Measurements from ENCODE around the gene DIDO1. TPM values are rescaled to one million over a fixed set of nuclear protein-coding genes. Genes with fewer than 3 reads are reported as not detected.
"Not testable (repeated sequence)": the region's sequence is repeated elsewhere in the genome, so short reads cannot be mapped to it uniquely, and the experiment has no call there.

Gene DIDO1
- total RNA-seq, 2 experiments from 2014 or later: 65.1 to 70.6 TPM

GRCh38 chr20:62856931-62857619, 69.2 kb downstream of the DIDO1 start:
- ChIA-PET POLR2A (no interaction called here), CTCF (ENCODE audit: unreplicated experiment) (no interaction called here)
- Histone ChIP-seq H3K4me3 (ENCODE audit: low read depth, low read length, poor library complexity, severe bottlenecking) (no peak overlapping the region), H3K36me3 (ENCODE audit: insufficient read depth, low read length) (peaks cover 55% of the 10 kb centered on the region), H3K79me2 (ENCODE audit: insufficient read depth, low read depth, low read length) (peaks cover 7% of the 10 kb centered on the region; the same call in 1 of the 2 replicates), H3K27ac (ENCODE audit: low read depth, low read length, poor library complexity, severe bottlenecking) (no peak overlapping the region), H3K9me2 (ENCODE audit: insufficient read depth, low read length) (no peaks in the 10 kb centered on the region), H3K9me3 (ENCODE audit: low read length) (no peaks in the 10 kb centered on the region), H2AFZ (ENCODE audit: low read length) (no peak overlapping the region), H4K20me1 (ENCODE audit: insufficient read depth, low read length) (no peaks in the 10 kb centered on the region), H3K4me2 (ENCODE audit: low read length) (no peak overlapping the region), H3K4me1 (ENCODE audit: insufficient read depth, low read length, poor library complexity, severe bottlenecking) (peaks cover 27% of the 10 kb centered on the region)
- TF ChIP-seq EZH2phosphoT487 (IDR thresholded peaks at IDR 0.05; ENCODE audit: borderline replicate concordance, low read depth, low read length): no peak
- no peak for TF ChIP-seq CTCF (conservative IDR thresholded peaks at IDR 0.05; ENCODE audit: low read length)
- no TSS peak for BruUV-seq (replicated peaks)
- DNase-seq (ENCODE audit: low spot score): no peak
- intact Hi-C loops (cut with micrococcal nuclease; ENCODE audit: unreplicated experiment): no loop called here

DNA sequence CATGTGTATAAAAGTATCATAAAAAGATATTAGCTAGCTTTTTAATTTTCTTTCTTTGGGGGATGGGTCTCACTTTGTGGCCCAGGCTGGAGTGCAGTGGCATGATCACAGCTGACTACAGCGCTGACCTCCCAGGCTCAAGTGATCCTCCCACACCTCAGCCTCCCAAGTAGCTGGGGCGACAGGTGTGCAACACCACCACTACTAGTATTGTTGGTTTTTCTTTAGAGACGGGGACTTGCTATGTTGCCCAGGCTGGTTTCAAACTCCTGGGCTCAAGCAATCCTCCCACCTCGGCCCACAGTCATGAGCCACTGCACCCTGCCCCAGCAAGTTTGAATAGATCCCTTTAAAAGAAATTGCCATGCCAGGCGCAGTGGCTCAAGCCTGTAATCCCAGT, 71.2 kb downstream of the DIDO1 start:
- intact Hi-C loops (cut with micrococcal nuclease; ENCODE audit: unreplicated experiment): no loop called here
- ChIA-PET POLR2A (no interaction called here), CTCF (ENCODE audit: unreplicated experiment) (no interaction called here)
- no peak overlapping the region for H3K4me3 ChIP-seq (ENCODE audit: low read depth, low read length, poor library complexity, severe bottlenecking)
- no peaks in the 10 kb centered on the region for H3K9me2 ChIP-seq (ENCODE audit: insufficient read depth, low read length)
- TF ChIP-seq EZH2phosphoT487 (IDR thresholded peaks at IDR 0.05; ENCODE audit: borderline replicate concordance, low read depth, low read length): no peak
- TF ChIP-seq CTCF (conservative IDR thresholded peaks at IDR 0.05; ENCODE audit: low read length): no peak
- H3K79me2 ChIP-seq (ENCODE audit: insufficient read depth, low read depth, low read length): peaks cover 2% of the 10 kb centered on the region; the same call in 1 of the 2 replicates
- peaks cover 66% of the 10 kb centered on the region for H3K36me3 ChIP-seq (ENCODE audit: insufficient read depth, low read length)
- no peak for DNase-seq (ENCODE audit: low spot score)
- H3K4me2 ChIP-seq (ENCODE audit: low read length): no peak overlapping the region
- H2AFZ ChIP-seq (ENCODE audit: low read length): no peak overlapping the region
- peaks cover 19% of the 10 kb centered on the region for H3K4me1 ChIP-seq (ENCODE audit: insufficient read depth, low read length, poor library complexity, severe bottlenecking)
- H3K9me3 ChIP-seq (ENCODE audit: low read length): no peaks in the 10 kb centered on the region
- no peaks in the 10 kb centered on the region for H4K20me1 ChIP-seq (ENCODE audit: insufficient read depth, low read length)
- H3K27ac ChIP-seq (ENCODE audit: low read depth, low read length, poor library complexity, severe bottlenecking): no peak overlapping the region
- no TSS peak for BruUV-seq (replicated peaks)

DNA sequence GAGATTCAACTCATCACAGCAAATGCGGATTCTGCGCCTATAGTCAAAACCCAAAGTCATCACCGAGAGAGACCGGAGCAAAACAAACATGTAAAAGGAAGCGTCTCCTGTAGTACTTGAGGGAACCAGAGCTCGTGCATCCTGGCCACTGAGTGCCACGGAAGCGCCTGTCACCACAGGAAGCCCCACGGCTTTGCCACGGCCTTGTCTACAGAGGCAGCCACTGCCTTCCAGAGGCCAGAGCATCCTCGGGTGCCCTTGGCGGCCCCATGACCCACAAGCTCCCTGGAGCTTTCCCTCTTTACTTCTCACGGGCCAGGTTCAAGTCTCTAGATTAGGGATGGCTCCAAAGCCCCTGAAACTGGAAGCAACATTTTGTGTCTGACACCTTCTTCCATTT, 72.2 kb downstream of the DIDO1 start:
- ChIA-PET POLR2A (no interaction called here), CTCF (ENCODE audit: unreplicated experiment) (no interaction called here)
- Histone ChIP-seq H2AFZ (ENCODE audit: low read length) (no peak overlapping the region), H3K79me2 (ENCODE audit: insufficient read depth, low read depth, low read length) (no peaks in the 10 kb centered on the region; the same call in 1 of the 2 replicates), H3K9me3 (ENCODE audit: low read length) (no peaks in the 10 kb centered on the region), H3K27ac (ENCODE audit: low read depth, low read length, poor library complexity, severe bottlenecking) (no peak overlapping the region), H3K4me3 (ENCODE audit: low read depth, low read length, poor library complexity, severe bottlenecking) (no peak overlapping the region), H3K9me2 (ENCODE audit: insufficient read depth, low read length) (no peaks in the 10 kb centered on the region), H3K4me2 (ENCODE audit: low read length) (no peak overlapping the region), H4K20me1 (ENCODE audit: insufficient read depth, low read length) (no peaks in the 10 kb centered on the region), H3K36me3 (ENCODE audit: insufficient read depth, low read length) (peaks cover 62% of the 10 kb centered on the region), H3K4me1 (ENCODE audit: insufficient read depth, low read length, poor library complexity, severe bottlenecking) (peaks cover 11% of the 10 kb centered on the region)
- DNase-seq (ENCODE audit: low spot score): no peak
- no peak for TF ChIP-seq CTCF (conservative IDR thresholded peaks at IDR 0.05; ENCODE audit: low read length)
- BruUV-seq (replicated peaks): no TSS peak
- intact Hi-C loops (cut with micrococcal nuclease; ENCODE audit: unreplicated experiment): no loop called here

- intact Hi-C loops (cut with micrococcal nuclease; ENCODE audit: unreplicated experiment); POLR2A ChIA-PET; H3K27ac ChIP-seq (ENCODE audit: low read depth, low read length, poor library complexity, severe bottlenecking); H3K4me3 ChIP-seq (ENCODE audit: low read depth, low read length, poor library complexity, severe bottlenecking); H4K20me1 ChIP-seq (ENCODE audit: insufficient read depth, low read length); H3K4me2 ChIP-seq (ENCODE audit: low read length); H3K9me3 ChIP-seq (ENCODE audit: low read length); H3K9me2 ChIP-seq (ENCODE audit: insufficient read depth, low read length); CTCF ChIA-PET (ENCODE audit: unreplicated experiment); H3K79me2 ChIP-seq (ENCODE audit: insufficient read depth, low read depth, low read length); BruUV-seq (replicated peaks); H3K4me1 ChIP-seq (ENCODE audit: insufficient read depth, low read length, poor library complexity, severe bottlenecking); H2AFZ ChIP-seq (ENCODE audit: low read length); DNase-seq (ENCODE audit: low spot score): not testable (repeated sequence)
- H3K36me3 ChIP-seq (ENCODE audit: insufficient read depth, low read length): peaks cover 55% of the 10 kb centered on the region
Measured at GRCh38 chr20:62853304-62853703, 73.0 kb downstream of the DIDO1 start.
